Aorta (tissue), 5 donors: ENCODE results near the gene C7orf33. TPM values are rescaled to one million over a fixed set of nuclear protein-coding genes. Genes with fewer than 3 reads are reported as not detected.
"Not testable (repeated sequence)": the region's sequence is repeated elsewhere in the genome, so short reads cannot be mapped to it uniquely, and the experiment has no call there.

Experiments used
- ATAC-seq: fragments of 200-7000 bp; cut with Tn5 transposase; one replicate; pipeline ENCODE4 v1.9.1; 2022; ENCODE audit warnings: moderate library complexity; ENCODE audit not compliant: low FRiP score
- DNase-seq, 2 donors: peaks; one replicate each; pipeline ENCODE4 v3.0.0-alpha.2; 2020
- H3K27ac ChIP-seq, 2 donors: one replicate each; pipeline ENCODE4 v1.5.1; 2013; ENCODE audit warnings: low read length in 2 of 2, mild to moderate bottlenecking in 2 of 2, moderate library complexity in 2 of 2, control low read depth in 1 of 2, inconsistent platforms in 1 of 2, low read depth in 1 of 2
- H3K27me3 ChIP-seq, 2 donors: one replicate each; pipeline ENCODE4 v1.6.1; 2013; ENCODE audit warnings: control low read depth in 1 of 2, low read length in 1 of 2, mild to moderate bottlenecking in 1 of 2, moderate library complexity in 1 of 2; ENCODE audit not compliant: insufficient read depth in 2 of 2, control insufficient read depth in 1 of 2
- H3K36me3 ChIP-seq, 2 donors: one replicate each; pipeline ENCODE4 v1.6.1; 2013; ENCODE audit warnings: control low read depth in 1 of 2, low read length in 1 of 2, mild to moderate bottlenecking in 1 of 2; ENCODE audit not compliant: insufficient read depth in 2 of 2, control insufficient read depth in 1 of 2
- H3K4me1 ChIP-seq, 2 donors: one replicate each; pipeline ENCODE4 v1.6.1; 2013; ENCODE audit warnings: low read length in 2 of 2, control low read depth in 1 of 2, mild to moderate bottlenecking in 1 of 2, moderate library complexity in 1 of 2; ENCODE audit not compliant: insufficient read depth in 2 of 2, control insufficient read depth in 1 of 2
- H3K4me3 ChIP-seq, 2 donors: one replicate each; pipeline ENCODE4 v1.5.1; 2013; ENCODE audit warnings: low read length in 2 of 2, control low read depth in 1 of 2, mild to moderate bottlenecking in 1 of 2
- H3K9me3 ChIP-seq: one replicate; pipeline ENCODE4 v1.6.1; 2013; ENCODE audit warnings: mild to moderate bottlenecking, low read length; ENCODE audit not compliant: control insufficient read depth
- WGBS, 2 donors: extraction: QIAGEN DNeasy Blood & Tissue Kit; methylation state at CpG; one replicate each; pipeline ENCODE4 v1.1.7; 2013; 5-methylcytosine and 5-hydroxymethylcytosine counted together
- intact Hi-C, 2 donors: fragments of 100-400 bp; cut with DNase I; formaldehyde crosslinking; loops; one replicate each; pipeline versions ENCODE4 v1.14.2 to v1.15.0; 2022
- polyA plus RNA-seq, 2 donors: library from polyadenylated mRNA; stranded (reverse); fragments of 200-250 nt; gene quantifications; one replicate each; pipeline ENCODE4 v1.2.3, GENCODE V29; 2013
- total RNA-seq, 2 donors: library from RNA; stranded (reverse); fragmentation: NEBNext Ultra II Directional; extraction: Animal tissue kit (Norgen Biotek cat#: 25700); gene quantifications; one replicate each; pipeline ENCODE4 v1.2.1, GENCODE V29; 2021
- donor health status: healthy with polysubstance abuse.
- donor health status: Bipolar disorder and iron deficiency.
- donor health status: DM: no; HTN: no; CAD: no.
- donor health status: DM: no; HTN: no; CAD: no.
- donor health status: DM: yes; HTN: yes; CAD: no.

C7orf33 gene
- total and polyA plus RNA-seq, 4 donors, result not detected

DNA sequence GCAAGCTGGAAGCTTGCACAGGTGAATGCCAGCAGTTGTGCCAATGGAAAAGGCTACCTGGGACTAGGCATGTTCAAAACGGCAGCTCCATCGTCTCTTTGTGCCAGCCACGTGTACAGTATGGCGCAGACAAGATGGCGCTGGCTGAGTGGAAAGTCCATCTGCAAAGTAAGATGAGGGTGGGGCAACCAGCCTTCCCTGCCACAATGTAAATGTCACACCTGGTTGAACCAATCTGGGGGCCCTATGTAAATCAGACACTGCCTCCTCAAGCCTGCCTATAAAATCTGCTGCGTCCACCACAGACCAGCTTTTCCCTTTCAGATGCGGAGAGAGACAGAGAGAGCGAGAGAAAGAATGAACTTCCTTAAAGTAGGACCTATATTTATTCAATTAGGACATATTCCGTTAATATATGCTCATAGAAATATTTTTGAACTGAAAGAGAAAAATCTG lies 18.5 kb upstream of the C7orf33 start:
- Histone ChIP-seq H3K27ac (no peak overlapping the region), H3K36me3 (no peaks in the 10 kb centered on the region), H3K4me1 (no peaks in the 10 kb centered on the region), H3K4me3 (no peak overlapping the region), H3K27me3 (no peaks in the 10 kb centered on the region), H3K9me3 (no peaks in the 10 kb centered on the region)
- intact Hi-C loops, result no loop called here
- WGBS, 2 donors, result 84 to 88% methylated on average over 9 of the region's 9 CpGs
- DNase-seq (no peak), ATAC-seq (no peak)

DNA sequence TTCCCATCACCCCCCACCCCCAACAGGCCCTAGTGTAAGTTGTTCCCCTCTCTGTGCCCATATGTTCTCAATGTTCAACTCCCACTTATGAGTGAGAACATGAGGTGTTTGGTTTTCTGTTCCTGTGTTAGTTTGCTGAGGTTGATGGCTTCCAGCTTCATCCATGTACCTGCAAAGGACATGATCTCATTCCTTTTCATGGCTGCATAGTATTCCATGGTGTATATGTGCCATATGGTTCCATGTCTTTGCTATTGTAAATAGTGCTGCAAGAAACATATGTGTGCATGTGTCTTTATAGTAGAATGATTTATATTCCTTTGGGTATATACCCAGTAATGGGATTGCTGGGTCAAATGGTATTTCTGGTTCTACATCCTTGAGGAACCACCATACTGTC lies 17.0 kb upstream of the C7orf33 start:
- H3K4me1 ChIP-seq, H3K9me3 ChIP-seq, H3K27me3 ChIP-seq, ATAC-seq, H3K36me3 ChIP-seq, DNase-seq, H3K27ac ChIP-seq, intact Hi-C loops, H3K4me3 ChIP-seq: not testable (repeated sequence)

DNA sequence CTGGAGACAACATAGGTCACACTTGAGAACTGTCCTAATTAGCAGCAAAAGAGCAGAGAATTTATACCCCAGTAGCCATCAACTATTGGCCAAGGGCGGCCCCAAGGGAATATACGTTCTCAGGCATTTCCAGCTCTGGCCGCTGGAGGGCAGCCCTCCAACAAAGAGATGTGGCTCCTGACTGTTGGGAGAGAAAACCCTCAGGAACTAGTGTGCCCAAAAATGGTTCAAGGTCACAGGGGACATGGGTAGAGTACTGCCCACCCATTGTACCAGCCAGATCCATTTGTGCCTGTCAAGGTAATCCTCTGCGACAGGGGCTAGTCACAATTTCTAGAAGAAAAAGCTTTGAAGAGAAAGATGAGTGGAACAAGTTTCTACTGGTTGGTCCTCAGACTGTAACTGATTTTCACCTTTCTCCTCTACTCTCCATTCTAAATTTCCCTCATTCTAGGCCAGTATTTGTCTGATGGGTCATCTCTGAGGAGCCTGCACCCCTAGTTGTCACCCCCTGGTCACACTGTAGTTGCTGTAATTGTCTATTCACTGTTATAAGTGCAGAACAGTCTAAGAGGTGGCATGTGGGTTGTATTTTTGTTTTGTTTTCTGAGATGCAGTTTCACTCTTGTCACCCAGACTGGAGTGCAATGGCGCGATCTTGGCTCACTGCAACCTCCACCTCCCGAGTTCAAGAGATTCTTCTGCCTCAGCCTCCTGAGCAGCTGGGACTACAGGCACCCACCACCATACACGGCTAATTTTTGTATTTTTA lies 14.7 kb upstream of the C7orf33 start:
- Histone ChIP-seq H3K4me1 (no peaks in the 10 kb centered on the region), H3K4me3 (no peak overlapping the region), H3K9me3 (no peaks in the 10 kb centered on the region), H3K36me3 (no peaks in the 10 kb centered on the region), H3K27me3 (no peaks in the 10 kb centered on the region), H3K27ac (no peak overlapping the region)
- WGBS, 2 donors, result 42 to 46% methylated on average over 8 of the region's 8 CpGs
- DNase-seq (peak; percentile 66 to 85), ATAC-seq (no peak)
- intact Hi-C loops, result loop anchor here (2.0 to 5.0 kb wide), 2 partner anchors 386 to 387 kb away; no protein-coding TSS in a partner anchor

DNA sequence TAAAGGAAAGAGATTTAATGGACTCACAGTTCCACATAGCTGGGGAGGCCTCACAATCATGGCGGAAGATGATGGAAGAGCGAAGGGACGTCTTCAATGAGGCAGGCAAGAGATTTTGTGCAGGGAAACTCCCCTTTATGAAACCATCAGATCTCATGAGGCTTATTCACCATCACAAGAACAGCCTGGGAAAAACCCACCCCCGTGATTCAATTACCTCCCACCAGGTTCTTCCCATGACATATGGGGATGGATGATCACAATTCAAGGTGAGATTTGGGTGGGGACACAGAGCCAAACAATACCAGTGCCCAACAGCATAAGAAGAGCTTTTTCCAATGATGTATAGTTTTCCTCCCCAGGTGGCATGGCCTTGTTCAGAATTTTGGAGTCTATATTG lies 11.2 kb upstream of the C7orf33 start:
- intact Hi-C loops, result loop anchor here in 1 of 2 donors (5.0 kb wide), 1 partner anchor 383 kb away; no protein-coding TSS in a partner anchor
- Histone ChIP-seq H3K4me3 (no peak overlapping the region), H3K4me1 (no peaks in the 10 kb centered on the region), H3K27me3 (no peaks in the 10 kb centered on the region), H3K36me3 (no peaks in the 10 kb centered on the region), H3K9me3 (no peaks in the 10 kb centered on the region), H3K27ac (no peak overlapping the region)
- WGBS, 2 donors, result 95% methylated on average over 4 of the region's 4 CpGs
- ATAC-seq (no peak), DNase-seq (no peak)

DNA sequence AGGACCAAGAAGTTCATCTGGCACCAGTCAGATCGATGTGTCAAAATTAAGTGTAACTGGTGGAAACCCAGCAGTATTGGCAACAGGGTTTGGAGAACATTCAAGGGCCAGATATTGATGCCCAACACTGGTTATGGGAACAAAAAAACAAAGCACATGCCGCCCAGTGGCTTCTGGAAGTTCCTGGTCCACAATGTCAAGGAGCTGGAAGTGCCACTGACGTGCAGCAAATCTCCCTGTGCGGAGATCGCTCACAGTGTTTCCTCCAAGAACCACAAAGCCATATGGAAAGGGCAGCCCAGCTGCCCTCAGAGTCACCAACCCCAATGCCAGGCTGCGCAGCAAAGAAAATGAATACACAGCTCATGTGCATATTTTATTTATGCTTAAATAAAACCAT lies 10.1 kb upstream of the C7orf33 start:
- Histone ChIP-seq H3K4me3 (no peak overlapping the region), H3K9me3 (no peaks in the 10 kb centered on the region), H3K27ac (no peak overlapping the region), H3K27me3 (no peaks in the 10 kb centered on the region), H3K36me3 (no peaks in the 10 kb centered on the region), H3K4me1 (no peaks in the 10 kb centered on the region)
- ATAC-seq (no peak), DNase-seq (no peak)
- WGBS, 2 donors, result 79 to 91% methylated on average over 6 of the region's 6 CpGs
- intact Hi-C loops, result no loop called here

DNA sequence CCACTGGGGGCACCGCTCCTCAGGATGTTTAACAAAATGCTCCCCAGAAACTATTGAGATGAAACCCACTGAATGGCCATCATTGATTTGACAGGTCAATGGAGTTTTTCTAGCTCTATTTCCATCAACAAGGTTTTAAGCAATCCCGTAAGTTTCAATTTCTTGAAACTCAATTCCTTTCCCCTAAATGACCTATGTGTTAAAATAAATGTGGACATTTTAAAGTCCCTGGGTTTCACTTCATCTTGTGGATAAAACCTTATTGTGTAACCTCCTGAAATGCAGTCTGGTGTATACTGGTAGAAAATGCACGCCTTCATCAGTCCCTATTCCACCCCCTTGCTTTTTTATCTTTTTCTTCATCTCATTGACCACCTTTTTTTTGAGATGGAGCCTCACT lies 8.9 kb upstream of the C7orf33 start:
- no peaks in the 10 kb centered on the region for H3K9me3 ChIP-seq
- H3K27me3 ChIP-seq, result no peaks in the 10 kb centered on the region
- intact Hi-C loops, result no loop called here
- DNase-seq (no peak), ATAC-seq (no peak)
- WGBS, 2 donors, result 85 to 87% methylated on average over 3 of the region's 3 CpGs
- no peaks in the 10 kb centered on the region for H3K36me3 ChIP-seq
- no peaks in the 10 kb centered on the region for H3K4me1 ChIP-seq
- H3K27ac ChIP-seq, result no peak overlapping the region
- H3K4me3 ChIP-seq, result no peak overlapping the region

DNA sequence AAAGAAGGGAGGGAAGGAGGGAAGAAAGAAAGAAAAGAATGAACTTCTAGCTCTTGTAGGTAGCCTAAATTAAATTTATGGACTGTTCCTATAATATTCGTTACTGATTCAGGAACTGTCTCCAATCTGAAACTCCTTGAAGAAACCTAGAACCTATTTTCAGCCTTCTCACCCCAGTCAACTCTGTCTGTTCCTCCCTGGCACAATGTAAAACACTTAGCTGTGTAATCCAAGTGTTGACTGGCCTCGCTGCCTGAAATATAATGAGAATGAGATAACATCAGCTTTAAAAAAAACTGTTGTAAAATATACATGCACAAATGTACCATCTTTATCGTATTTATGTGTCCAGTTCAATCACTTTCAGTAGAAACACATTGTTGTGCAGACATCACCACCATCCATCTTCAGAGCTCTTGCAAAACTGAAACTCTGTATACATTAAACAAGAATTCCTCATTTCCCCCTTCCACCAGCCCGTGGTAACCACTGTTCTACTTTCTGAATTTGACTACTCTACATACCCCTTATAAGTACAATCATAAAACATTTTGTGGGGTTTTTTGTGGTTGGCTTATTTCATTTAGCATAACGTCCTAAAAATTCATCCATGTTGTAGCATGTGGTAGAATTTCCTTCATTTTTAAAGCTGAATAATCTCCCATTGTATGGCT lies 6.3 kb upstream of the C7orf33 start:
- no peaks in the 10 kb centered on the region for H3K36me3 ChIP-seq
- peaks cover 0 to 2% of the 10 kb centered on the region in 2 donors for H3K27me3 ChIP-seq
- H3K9me3 ChIP-seq, result no peaks in the 10 kb centered on the region
- H3K4me1 ChIP-seq, result no peaks in the 10 kb centered on the region
- ATAC-seq (no peak), DNase-seq (no peak)
- intact Hi-C loops, result no loop called here
- no peak overlapping the region for H3K4me3 ChIP-seq
- no peak overlapping the region for H3K27ac ChIP-seq
- WGBS, 2 donors, result 67 to 68% methylated on average over 5 of the region's 5 CpGs

DNA sequence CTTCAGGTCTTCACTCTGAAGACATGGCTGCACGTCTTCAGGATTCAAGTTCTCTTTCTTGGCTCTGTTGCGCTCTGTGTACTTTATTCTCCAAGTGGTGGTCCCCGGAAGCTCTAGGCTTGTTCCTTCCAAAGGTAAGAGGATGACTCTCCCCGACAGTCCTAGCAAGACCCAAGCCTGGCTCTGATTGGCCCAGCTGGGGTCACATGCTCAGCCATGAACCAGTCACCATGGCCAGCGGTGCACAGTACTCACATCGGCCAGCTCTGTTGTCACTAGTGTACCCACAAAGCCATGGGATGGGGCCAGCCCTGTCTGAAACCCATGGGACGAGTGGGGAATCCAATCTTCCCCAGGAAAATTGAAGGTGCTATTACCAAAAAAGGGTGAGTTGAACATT lies 5.2 kb upstream of the C7orf33 start:
- Histone ChIP-seq H3K36me3 (no peaks in the 10 kb centered on the region), H3K4me3 (no peak overlapping the region), H3K27ac (no peak overlapping the region), H3K4me1 (no peaks in the 10 kb centered on the region), H3K9me3 (no peaks in the 10 kb centered on the region), H3K27me3 (peaks cover 0 to 2% of the 10 kb centered on the region in 2 donors)
- 96% methylated on average over 7 of the region's 7 CpGs for WGBS, 2 donors
- ATAC-seq (no peak), DNase-seq (no peak)
- intact Hi-C loops, result no loop called here

DNA sequence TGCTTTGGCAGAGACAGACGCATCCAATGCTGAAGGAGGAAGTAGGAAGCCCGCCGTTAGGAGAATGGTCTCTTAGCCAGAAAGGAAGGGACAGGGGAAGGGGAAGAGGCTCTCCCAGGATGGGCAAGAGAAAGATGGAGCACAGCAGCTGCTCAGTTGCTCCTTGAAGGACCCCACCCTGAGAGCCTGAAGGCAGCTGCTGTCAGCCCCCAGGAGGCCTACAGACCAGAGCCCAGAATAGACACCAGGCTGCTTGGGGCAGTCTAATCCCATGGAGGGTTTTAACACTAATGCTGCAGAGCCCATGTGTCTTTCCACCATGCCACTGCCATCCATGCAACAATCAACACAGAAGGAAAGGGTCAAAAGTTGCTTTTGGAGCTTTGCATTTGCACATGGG lies 3.5 kb upstream of the C7orf33 start:
- DNase-seq (no peak), ATAC-seq (no peak)
- no peak overlapping the region for H3K27ac ChIP-seq
- H3K9me3 ChIP-seq, result no peaks in the 10 kb centered on the region
- 55 to 56% methylated on average over 3 of the region's 3 CpGs for WGBS, 2 donors
- H3K4me1 ChIP-seq, result no peaks in the 10 kb centered on the region
- intact Hi-C loops, result no loop called here
- H3K4me3 ChIP-seq, result no peak overlapping the region
- peaks cover 0 to 2% of the 10 kb centered on the region in 2 donors for H3K27me3 ChIP-seq
- H3K36me3 ChIP-seq, result no peaks in the 10 kb centered on the region
